ENCODE results near the gene TLE4. TPM values are rescaled to one million over a fixed set of nuclear protein-coding genes. Genes with fewer than 3 reads are reported as not detected.
A peak's percentile ranks its signal among the peaks of the same experiment; 100 is the strongest.

The TLE4 gene
- total RNA-seq, 1 donor from 2014 or later, result 102 TPM

DNA sequence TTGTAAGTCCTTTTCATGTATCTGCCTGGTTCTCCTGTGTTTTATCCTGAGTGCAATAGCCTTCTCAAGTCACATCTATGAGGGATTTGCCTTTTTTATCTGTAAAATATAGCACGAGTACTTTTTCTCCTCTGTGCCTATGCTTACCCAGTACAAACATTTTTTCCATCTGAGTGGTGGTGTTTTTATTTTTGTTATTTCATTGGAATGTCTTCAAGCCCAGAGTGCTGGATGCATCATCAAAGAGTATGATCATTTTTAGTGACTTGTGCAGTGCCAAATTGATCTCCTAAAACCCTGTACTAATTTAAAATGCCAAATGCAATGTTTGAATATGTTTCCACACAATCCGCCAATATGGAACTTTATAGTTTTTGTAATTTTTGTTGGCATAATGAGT, 86.1 kb downstream of the TLE4 start:
- no peak for DNase-seq (ENCODE audit: extremely low spot score, unreplicated experiment)
- Mint-ChIP-seq H3K4me1 (ENCODE audit: unreplicated experiment) (peaks cover 61% of the 10 kb centered on the region), H3K27ac (ENCODE audit: unreplicated experiment) (peak overlapping the region; percentile 3), H3K27me3 (ENCODE audit: unreplicated experiment) (no peaks in the 10 kb centered on the region), H3K9me3 (ENCODE audit: unreplicated experiment) (no peaks in the 10 kb centered on the region), H3K4me3 (ENCODE audit: unreplicated experiment) (no peak overlapping the region), H3K36me3 (ENCODE audit: unreplicated experiment) (peaks cover 39% of the 10 kb centered on the region)
- TF ChIP-seq, protein P1, sequence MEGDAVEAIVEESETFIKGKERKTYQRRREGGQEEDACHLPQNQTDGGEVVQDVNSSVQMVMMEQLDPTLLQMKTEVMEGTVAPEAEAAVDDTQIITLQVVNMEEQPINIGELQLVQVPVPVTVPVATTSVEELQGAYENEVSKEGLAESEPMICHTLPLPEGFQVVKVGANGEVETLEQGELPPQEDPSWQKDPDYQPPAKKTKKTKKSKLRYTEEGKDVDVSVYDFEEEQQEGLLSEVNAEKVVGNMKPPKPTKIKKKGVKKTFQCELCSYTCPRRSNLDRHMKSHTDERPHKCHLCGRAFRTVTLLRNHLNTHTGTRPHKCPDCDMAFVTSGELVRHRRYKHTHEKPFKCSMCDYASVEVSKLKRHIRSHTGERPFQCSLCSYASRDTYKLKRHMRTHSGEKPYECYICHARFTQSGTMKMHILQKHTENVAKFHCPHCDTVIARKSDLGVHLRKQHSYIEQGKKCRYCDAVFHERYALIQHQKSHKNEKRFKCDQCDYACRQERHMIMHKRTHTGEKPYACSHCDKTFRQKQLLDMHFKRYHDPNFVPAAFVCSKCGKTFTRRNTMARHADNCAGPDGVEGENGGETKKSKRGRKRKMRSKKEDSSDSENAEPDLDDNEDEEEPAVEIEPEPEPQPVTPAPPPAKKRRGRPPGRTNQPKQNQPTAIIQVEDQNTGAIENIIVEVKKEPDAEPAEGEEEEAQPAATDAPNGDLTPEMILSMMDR (IDR thresholded peaks at IDR 0.05), result no peak

DNA sequence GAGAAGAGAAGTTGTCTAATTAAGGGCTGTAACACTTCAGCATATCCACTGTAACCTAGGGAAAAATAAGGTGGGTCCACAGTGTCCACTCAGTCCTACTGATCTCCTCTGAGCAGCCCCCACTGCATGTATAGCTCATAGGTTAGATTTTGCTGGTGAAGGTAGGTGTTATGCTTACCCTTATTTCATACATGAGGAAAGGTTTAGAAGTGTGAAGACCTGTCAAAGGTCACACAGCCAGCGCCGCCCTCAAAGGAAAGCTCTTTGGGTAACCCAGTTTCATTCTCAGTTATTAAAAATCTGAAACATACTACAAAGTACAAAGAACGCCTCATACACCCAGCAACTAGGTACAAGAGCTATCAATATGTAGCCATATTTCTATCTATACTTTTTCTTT, 87.2 kb downstream of the TLE4 start:
- peaks cover 66% of the 10 kb centered on the region for H3K4me1 Mint-ChIP-seq (ENCODE audit: unreplicated experiment)
- H3K9me3 Mint-ChIP-seq (ENCODE audit: unreplicated experiment), result no peaks in the 10 kb centered on the region
- no peaks in the 10 kb centered on the region for H3K27me3 Mint-ChIP-seq (ENCODE audit: unreplicated experiment)
- DNase-seq (ENCODE audit: extremely low spot score, unreplicated experiment), result no peak
- peaks cover 29% of the 10 kb centered on the region for H3K36me3 Mint-ChIP-seq (ENCODE audit: unreplicated experiment)
- H3K4me3 Mint-ChIP-seq (ENCODE audit: unreplicated experiment), result no peak overlapping the region
- no peak overlapping the region for H3K27ac Mint-ChIP-seq (ENCODE audit: unreplicated experiment)
- TF ChIP-seq, protein P1 (IDR thresholded peaks at IDR 0.05), result no peak

DNA sequence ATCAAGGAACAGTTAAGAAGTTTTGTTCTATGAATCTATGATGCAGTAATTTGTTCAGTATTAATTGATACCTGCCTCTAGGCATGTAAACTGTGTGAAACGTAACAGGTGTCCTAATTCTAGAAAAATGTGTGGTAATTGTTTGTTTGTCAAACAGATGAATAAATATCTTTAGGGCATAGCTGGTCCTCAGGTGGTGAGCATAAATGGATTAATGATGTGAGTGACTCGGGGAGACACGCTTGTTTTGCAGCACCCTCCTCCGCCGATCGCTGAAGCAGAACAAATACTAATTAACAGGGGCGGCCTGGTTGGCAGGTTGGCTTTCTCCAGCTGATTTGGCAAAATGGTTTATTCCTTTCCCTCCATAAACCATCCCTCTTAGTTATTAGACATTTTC, 88.8 kb downstream of the TLE4 start:
- H3K4me3 Mint-ChIP-seq (ENCODE audit: unreplicated experiment), result no peak overlapping the region
- H3K27me3 Mint-ChIP-seq (ENCODE audit: unreplicated experiment), result no peaks in the 10 kb centered on the region
- no peak for DNase-seq (ENCODE audit: extremely low spot score, unreplicated experiment)
- H3K36me3 Mint-ChIP-seq (ENCODE audit: unreplicated experiment), result peaks cover 20% of the 10 kb centered on the region
- TF ChIP-seq, protein P1 (IDR thresholded peaks at IDR 0.05), result no peak
- no peak overlapping the region for H3K27ac Mint-ChIP-seq (ENCODE audit: unreplicated experiment)
- no peaks in the 10 kb centered on the region for H3K9me3 Mint-ChIP-seq (ENCODE audit: unreplicated experiment)
- peaks cover 69% of the 10 kb centered on the region for H3K4me1 Mint-ChIP-seq (ENCODE audit: unreplicated experiment)

DNA sequence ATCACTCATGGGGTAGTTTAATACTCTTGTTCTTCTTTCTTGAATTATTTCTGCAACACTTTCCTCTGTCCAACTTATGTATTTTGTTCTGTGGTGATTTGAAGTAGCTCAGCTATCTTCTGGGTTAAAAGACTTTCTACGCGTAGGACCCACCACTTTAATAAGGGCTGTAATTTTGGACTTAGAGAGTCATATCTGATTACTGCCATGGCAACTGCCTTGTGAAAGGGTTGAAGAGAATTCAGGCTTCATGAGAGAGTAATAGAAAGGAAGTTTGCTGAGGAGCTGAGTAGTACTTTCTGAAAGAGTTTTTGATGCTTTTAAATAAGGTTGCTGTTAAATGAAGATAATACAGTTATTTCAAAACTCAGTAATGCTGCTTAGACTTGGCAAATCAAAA, 89.5 kb downstream of the TLE4 start:
- Mint-ChIP-seq H3K36me3 (ENCODE audit: unreplicated experiment) (peaks cover 21% of the 10 kb centered on the region), H3K4me3 (ENCODE audit: unreplicated experiment) (no peak overlapping the region), H3K27ac (ENCODE audit: unreplicated experiment) (peak overlapping the region; percentile 43), H3K9me3 (ENCODE audit: unreplicated experiment) (no peaks in the 10 kb centered on the region), H3K27me3 (ENCODE audit: unreplicated experiment) (no peaks in the 10 kb centered on the region), H3K4me1 (ENCODE audit: unreplicated experiment) (peaks cover 67% of the 10 kb centered on the region)
- no peak for DNase-seq (ENCODE audit: extremely low spot score, unreplicated experiment)
- TF ChIP-seq, protein P1 (IDR thresholded peaks at IDR 0.05), result no peak

DNA sequence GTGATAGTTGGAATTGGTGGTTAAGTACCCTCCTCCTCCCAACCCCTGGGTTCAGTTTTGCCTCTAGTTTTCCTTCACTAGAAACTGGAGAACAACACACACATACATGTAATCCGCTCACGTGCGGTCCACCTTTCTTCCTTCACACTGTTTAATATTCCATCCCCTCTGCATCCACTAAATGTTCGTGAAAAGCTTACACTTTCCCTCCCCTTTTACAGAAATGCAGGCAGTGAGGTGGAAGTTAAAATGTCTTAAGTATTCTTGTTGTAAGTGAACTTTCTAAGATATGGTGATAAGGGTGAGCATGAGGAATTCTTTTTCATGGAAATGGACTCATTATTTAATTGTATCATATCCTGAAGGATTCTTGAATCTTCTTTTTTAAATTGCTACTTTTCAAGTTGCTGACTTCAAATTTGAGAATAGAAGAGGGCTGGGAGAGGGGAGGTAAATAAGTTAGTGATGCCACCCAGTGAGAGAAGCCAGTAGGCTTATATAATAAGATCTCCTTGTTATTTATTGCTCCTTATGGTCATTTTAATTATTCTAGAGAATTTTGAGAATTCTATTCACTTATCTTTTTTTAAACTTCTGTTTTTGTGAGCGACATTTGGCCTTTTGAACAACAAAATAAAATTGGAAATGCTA, 90.2 kb downstream of the TLE4 start:
- TF ChIP-seq, protein P1 (IDR thresholded peaks at IDR 0.05), result no peak
- H3K4me1 Mint-ChIP-seq (ENCODE audit: unreplicated experiment), result peaks cover 65% of the 10 kb centered on the region
- peaks cover 19% of the 10 kb centered on the region for H3K36me3 Mint-ChIP-seq (ENCODE audit: unreplicated experiment)
- no peaks in the 10 kb centered on the region for H3K27me3 Mint-ChIP-seq (ENCODE audit: unreplicated experiment)
- H3K9me3 Mint-ChIP-seq (ENCODE audit: unreplicated experiment), result no peaks in the 10 kb centered on the region
- DNase-seq (ENCODE audit: extremely low spot score, unreplicated experiment), result no peak
- H3K27ac Mint-ChIP-seq (ENCODE audit: unreplicated experiment), result peak overlapping the region; percentile 94
- no peak overlapping the region for H3K4me3 Mint-ChIP-seq (ENCODE audit: unreplicated experiment)
